Measurements from ENCODE around the gene SEMA4D.

SEMA4D gene

GRCh38 chr9:89462817-89463683 lies 34.9 kb downstream of the SEMA4D start:
- no peak for DNase-seq

GRCh38 chr9:89462199-89462598 lies 35.7 kb downstream of the SEMA4D start:
- DNase-seq: no peak

GRCh38 chr9:89461265-89461664 lies 36.6 kb downstream of the SEMA4D start:
- no peak for DNase-seq

GRCh38 chr9:89460551-89460950 lies 37.4 kb downstream of the SEMA4D start:
- no peak for DNase-seq

GRCh38 chr9:89458768-89459496 lies 39.0 kb downstream of the SEMA4D start:
- DNase-seq: no peak

GRCh38 chr9:89457376-89457855 lies 40.5 kb downstream of the SEMA4D start:
- DNase-seq: no peak

GRCh38 chr9:89455356-89455824 lies 42.5 kb downstream of the SEMA4D start:
- DNase-seq: no peak

GRCh38 chr9:89454498-89455355 lies 43.2 kb downstream of the SEMA4D start:
- no peak for DNase-seq

GRCh38 chr9:89453452-89453851 lies 44.5 kb downstream of the SEMA4D start:
- no peak for DNase-seq

GRCh38 chr9:89452561-89452960 lies 45.4 kb downstream of the SEMA4D start:
- no peak for DNase-seq

GRCh38 chr9:89450213-89450612 lies 47.7 kb downstream of the SEMA4D start:
- no peak for DNase-seq

- no peak for DNase-seq
These were observed 48.6 kb downstream of the SEMA4D start for GRCh38 chr9:89449261-89449671.

- no peak for DNase-seq
These were observed 49.1 kb downstream of the SEMA4D start for GRCh38 chr9:89448821-89449220.

GRCh38 chr9:89448381-89448780 lies 49.5 kb downstream of the SEMA4D start:
- DNase-seq: no peak

GRCh38 chr9:89447416-89447815 lies 50.5 kb downstream of the SEMA4D start:
- DNase-seq: no peak

- DNase-seq: no peak
These were observed 51.0 kb downstream of the SEMA4D start for GRCh38 chr9:89446961-89447310.

- DNase-seq: no peak
These were observed 51.5 kb downstream of the SEMA4D start for GRCh38 chr9:89446261-89446960.

- DNase-seq: no peak
These were observed 52.1 kb downstream of the SEMA4D start for GRCh38 chr9:89445801-89446251.

- no peak for DNase-seq
These were observed 52.8 kb downstream of the SEMA4D start for GRCh38 chr9:89444925-89445765.

- no peak for DNase-seq
These were observed 53.6 kb downstream of the SEMA4D start for GRCh38 chr9:89444274-89444673.
